ENCODE measurements around the gene CSAG1. TPM values are rescaled to one million over a fixed set of nuclear protein-coding genes. Genes with fewer than 3 reads are reported as not detected.

CSAG1 gene, protein sequence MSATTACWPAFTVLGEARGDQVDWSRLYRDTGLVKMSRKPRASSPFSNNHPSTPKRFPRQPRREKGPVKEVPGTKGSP
- total RNA-seq (2014; rRNA removed; shearing (Covaris generic)): 60.4 and 67.0 TPM in 2 replicates

DNA sequence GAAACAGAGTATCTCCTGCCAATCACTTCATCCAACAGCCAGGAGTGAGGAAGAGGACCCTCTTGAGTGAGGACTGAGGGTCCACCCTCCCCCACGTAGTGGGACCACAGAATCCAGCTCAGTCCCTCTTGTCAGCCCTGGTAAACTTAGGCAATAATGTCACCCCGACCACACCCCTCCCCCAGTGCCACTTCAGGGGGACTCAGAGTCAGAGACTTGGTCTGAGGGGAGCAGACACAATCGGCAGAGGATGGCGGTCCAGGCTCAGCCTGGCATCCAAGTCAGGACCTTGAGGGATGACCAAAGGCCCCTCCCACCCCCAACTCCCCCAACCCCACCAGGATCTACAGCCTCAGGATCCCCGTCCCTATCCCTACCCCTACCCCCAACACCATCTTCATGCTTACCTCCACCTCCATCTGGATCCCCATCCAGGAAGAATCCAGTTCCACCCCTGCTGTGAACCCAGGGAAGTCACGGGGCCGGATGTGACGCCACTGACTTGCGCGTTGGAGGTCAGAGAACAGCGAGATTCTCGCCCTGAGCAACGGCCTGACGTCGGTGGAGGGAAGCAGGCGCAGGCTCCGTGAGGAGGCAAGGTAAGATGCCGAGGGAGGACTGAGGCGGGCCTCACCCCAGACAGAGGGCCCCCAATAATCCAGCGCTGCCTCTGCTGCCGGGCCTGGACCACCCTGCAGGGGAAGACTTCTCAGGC lies at the start of gene CSAG1, which contains the start of gene MAGEA12:
TSS of gene CSAG1 (minus strand) at position 461 of the 715 bp plus-strand sequence. CDS start 1,261 bp downstream, outside the sequence.
TSS of gene MAGEA12 (plus strand) at position 497 of the 715 bp plus-strand sequence. CDS start 2,405 bp downstream, outside the sequence.

DNA sequence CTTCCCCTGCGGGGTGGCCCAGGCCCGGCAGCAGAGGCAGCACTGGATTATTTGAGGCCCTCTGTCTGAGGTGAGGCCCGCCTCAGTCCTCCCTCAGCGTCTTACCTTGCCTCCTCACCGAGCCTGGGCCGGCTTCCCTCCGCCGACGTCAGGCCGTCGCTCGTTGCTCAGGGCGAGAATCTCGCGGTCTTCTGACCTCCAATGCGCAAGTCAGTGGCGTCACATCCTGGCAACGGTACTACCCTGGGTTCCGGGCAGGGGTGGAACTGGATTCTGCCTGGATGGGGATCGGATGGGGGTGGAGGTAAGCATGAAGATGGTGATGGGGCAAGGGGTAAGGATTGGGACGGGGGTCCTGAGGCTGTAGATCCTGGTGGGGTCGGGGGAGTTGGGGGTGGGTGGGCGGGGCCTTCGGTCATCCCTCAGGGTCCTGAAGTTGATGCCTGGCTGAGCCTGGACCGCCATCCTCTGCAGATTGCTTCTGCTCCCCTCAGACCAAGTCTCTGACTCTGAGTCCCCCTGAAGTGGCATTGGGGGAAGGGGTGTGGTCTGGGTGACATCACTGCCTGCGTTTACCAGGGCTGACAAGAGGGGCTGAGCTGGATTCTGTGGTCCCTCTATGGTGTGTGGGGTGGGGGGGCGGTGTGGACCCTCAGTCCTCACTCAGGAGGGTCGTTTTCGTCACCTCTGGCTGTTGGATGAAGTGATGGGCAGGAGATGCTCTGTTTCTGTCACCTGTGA lies 36.2 kb upstream of the CSAG1 start, which contains the start of gene MAGEA6:
TSS of gene MAGEA6 (minus strand) at position 141 of the 741 bp plus-strand sequence. CDS start 2,039 bp downstream, outside the sequence.

DNA sequence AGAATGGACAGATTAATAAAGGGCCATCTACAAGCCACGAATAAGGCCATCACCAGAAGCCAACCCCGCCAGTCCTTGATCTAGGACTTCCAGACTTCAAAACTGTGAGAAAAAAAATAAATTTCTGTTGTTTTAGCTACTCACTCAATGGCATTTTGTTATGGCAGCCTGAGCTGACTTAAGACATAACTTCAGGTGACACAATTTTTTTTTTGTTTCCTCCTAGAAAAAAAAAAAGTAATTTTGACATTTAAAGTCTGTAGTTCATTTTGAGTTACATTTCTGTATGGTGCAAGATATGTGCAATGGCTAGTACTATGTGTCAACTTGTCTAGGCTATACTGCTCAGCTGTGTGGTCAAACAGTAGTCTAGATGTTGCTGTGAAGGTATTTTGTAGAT lies 25.4 kb upstream of the CSAG1 start, which contains the start of gene CSAG3:
TSS of gene CSAG3 (plus strand) at position 301 of the 400 bp plus-strand sequence.

DNA sequence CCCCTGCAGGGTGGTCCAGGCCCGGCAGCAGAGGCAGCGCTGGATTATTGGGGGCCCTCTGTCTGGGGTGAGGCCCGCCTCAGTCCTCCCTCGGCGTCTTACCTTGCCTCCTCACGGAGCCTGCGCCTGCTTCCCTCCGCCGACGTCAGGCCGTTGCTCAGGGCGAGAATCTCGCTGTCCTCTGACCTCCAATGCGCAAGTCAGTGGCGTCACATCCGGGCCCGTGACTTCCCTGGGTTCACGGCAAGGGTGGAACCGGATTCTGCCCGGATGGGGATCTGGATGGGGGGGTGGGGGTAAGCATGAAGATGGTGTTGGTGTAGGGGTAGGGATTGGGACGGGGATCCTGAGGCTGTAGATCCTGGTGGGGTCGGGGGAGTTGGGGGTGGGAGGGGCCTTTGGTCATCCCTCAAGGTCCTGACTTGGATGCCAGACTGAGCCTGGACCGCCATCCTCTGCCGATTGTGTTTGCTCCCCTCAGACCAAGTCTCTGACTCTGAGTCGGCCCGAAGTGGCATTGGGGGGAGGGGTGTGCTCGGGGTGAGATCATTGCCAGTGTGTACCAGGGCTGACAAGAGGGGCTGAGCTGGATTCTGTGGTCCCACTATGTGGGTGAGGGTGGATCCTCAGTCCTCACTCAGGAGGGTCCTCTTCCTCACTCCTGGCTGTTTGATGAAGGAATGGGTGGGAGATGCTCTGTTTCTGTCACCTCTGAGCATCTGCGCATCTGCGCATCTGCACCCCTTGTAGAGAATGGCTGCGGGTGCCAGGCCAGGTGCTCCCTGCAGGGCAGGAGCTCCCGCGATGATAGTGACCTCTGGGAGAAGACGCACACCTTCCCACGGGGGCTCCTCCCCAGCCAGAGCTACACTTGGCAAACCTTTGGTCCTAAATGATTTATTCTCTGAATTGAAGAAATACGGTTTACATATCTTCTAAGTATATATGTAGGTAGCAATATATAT lies 20.4 kb upstream of the CSAG1 start, which contains the start of gene MAGEA2:
TSS of gene MAGEA2 (minus strand) at position 157 of the 965 bp plus-strand sequence. CDS start 2,479 bp downstream, outside the sequence.

DNA sequence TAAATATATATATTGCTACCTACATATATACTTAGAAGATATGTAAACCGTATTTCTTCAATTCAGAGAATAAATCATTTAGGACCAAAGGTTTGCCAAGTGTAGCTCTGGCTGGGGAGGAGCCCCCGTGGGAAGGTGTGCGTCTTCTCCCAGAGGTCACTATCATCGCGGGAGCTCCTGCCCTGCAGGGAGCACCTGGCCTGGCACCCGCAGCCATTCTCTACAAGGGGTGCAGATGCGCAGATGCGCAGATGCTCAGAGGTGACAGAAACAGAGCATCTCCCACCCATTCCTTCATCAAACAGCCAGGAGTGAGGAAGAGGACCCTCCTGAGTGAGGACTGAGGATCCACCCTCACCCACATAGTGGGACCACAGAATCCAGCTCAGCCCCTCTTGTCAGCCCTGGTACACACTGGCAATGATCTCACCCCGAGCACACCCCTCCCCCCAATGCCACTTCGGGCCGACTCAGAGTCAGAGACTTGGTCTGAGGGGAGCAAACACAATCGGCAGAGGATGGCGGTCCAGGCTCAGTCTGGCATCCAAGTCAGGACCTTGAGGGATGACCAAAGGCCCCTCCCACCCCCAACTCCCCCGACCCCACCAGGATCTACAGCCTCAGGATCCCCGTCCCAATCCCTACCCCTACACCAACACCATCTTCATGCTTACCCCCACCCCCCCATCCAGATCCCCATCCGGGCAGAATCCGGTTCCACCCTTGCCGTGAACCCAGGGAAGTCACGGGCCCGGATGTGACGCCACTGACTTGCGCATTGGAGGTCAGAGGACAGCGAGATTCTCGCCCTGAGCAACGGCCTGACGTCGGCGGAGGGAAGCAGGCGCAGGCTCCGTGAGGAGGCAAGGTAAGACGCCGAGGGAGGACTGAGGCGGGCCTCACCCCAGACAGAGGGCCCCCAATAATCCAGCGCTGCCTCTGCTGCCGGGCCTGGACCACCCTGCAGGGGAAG lies 19.4 kb downstream of the CSAG1 start, which contains the start of gene MAGEA2B:
TSS of gene MAGEA2B (plus strand) at position 814 of the 973 bp plus-strand sequence. CDS start 2,479 bp downstream, outside the sequence.

DNA sequence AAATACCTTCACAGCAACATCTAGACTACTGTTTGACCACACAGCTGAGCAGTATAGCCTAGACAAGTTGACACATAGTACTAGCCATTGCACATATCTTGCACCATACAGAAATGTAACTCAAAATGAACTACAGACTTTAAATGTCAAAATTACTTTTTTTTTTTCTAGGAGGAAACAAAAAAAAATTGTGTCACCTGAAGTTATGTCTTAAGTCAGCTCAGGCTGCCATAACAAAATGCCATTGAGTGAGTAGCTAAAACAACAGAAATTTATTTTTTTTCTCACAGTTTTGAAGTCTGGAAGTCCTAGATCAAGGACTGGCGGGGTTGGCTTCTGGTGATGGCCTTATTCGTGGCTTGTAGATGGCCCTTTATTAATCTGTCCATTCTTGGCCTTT lies 24.3 kb downstream of the CSAG1 start, which contains the start of gene CSAG2:
TSS of gene CSAG2 (minus strand) at position 101 of the 400 bp plus-strand sequence. CDS start 161 bp downstream, outside the sequence.

DNA sequence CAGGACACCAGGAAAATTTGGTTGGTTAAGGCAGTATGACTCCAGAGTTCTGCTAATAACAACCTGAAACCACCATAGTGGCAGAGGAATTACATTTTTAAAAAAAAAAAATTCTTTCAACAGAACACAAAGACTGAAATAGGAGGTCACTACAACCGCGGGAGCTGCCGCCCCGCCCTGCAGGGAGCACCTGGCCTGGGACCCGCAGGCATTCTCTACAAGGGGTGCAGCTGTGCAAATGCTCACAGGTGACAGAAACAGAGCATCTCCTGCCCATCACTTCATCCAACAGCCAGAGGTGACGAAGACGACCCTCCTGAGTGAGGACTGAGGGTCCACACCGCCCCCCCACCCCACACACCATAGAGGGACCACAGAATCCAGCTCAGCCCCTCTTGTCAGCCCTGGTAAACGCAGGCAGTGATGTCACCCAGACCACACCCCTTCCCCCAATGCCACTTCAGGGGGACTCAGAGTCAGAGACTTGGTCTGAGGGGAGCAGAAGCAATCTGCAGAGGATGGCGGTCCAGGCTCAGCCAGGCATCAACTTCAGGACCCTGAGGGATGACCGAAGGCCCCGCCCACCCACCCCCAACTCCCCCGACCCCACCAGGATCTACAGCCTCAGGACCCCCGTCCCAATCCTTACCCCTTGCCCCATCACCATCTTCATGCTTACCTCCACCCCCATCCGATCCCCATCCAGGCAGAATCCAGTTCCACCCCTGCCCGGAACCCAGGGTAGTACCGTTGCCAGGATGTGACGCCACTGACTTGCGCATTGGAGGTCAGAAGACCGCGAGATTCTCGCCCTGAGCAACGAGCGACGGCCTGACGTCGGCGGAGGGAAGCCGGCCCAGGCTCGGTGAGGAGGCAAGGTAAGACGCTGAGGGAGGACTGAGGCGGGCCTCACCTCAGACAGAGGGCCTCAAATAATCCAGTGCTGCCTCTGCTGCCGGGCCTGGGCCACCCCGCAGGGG lies 35.3 kb downstream of the CSAG1 start, which contains the start of gene MAGEA3:
TSS of gene MAGEA3 (plus strand) at position 843 of the 980 bp plus-strand sequence. CDS start 2,039 bp downstream, outside the sequence.

Other genes starting within 250 kb of the CSAG1 start
- gene GABRQ, start 95.8 kb downstream of the CSAG1 start, total RNA-seq (2014; rRNA removed; shearing (Covaris generic)): not detected in 2 replicates
- 172 and 182 TPM in 2 replicates for gene MAGEA3, start 34.9 kb downstream of the CSAG1 start, total RNA-seq (2014; rRNA removed; shearing (Covaris generic))
- not detected in 2 replicates for gene CSAG2, start 24.4 kb downstream of the CSAG1 start, total RNA-seq (2014; rRNA removed; shearing (Covaris generic))
- 45.3 and 46.0 TPM in 2 replicates for gene MAGEA2B, start 19.1 kb downstream of the CSAG1 start, total RNA-seq (2014; rRNA removed; shearing (Covaris generic))
- 115 and 120 TPM in 2 replicates for gene MAGEA12, start within 50 bp of the CSAG1 start, total RNA-seq (2014; rRNA removed; shearing (Covaris generic))
- 80.6 and 90.5 TPM in 2 replicates for gene MAGEA2, start 20.1 kb upstream of the CSAG1 start, total RNA-seq (2014; rRNA removed; shearing (Covaris generic))
- gene CSAG3, start 25.5 kb upstream of the CSAG1 start, total RNA-seq (2014; rRNA removed; shearing (Covaris generic)): 8.5 and 11.0 TPM in 2 replicates
- 120 and 123 TPM in 2 replicates for gene MAGEA6, start 36.0 kb upstream of the CSAG1 start, total RNA-seq (2014; rRNA removed; shearing (Covaris generic))
- 21.0 and 26.1 TPM in 2 replicates for gene CETN2, start 97.0 kb upstream of the CSAG1 start, total RNA-seq (2014; rRNA removed; shearing (Covaris generic))
- gene NSDHL, start 97.3 kb upstream of the CSAG1 start, total RNA-seq (2014; rRNA removed; shearing (Covaris generic)): 12.3 and 15.6 TPM in 2 replicates
- 0.45 and 0.79 TPM in 2 replicates for gene ZNF185, start 164.3 kb upstream of the CSAG1 start, total RNA-seq (2014; rRNA removed; shearing (Covaris generic))